K562 (cell line): ENCODE measurements around the gene USP35. TPM values are rescaled to one million over a fixed set of nuclear protein-coding genes. Genes with fewer than 3 reads are reported as not detected.

Source experiments
- MCM7 ChIP-seq, 2 experiments: fragments of 450-650 bp; IDR thresholded peaks; 2 replicates each; pipeline ENCODE4 v1.6.1; 2016 to 2018
- PTRF ChIP-seq: fragments of 450-650 bp; IDR thresholded peaks from 2 replicates; pipeline ENCODE4 v1.6.1; 2016; ENCODE audit warnings: mild to moderate bottlenecking, missing genetic modification characterization, missing compliant biosample characterization
- RAD21 ChIP-seq, 2 experiments: fragments of 250-450 bp in 1 of 2; fragments of 450-650 bp in 1 of 2; sonication (Bioruptor Pico) in 1 of 2; formaldehyde crosslinking in 1 of 2; IDR thresholded peaks in 1 of 2; conservative IDR thresholded peaks in 1 of 2; 2 replicates each; pipeline versions ENCODE4 v1.4.0 to v1.8.0; 2020 to 2022; ENCODE audit warnings: mild to moderate bottlenecking in 2 of 2, moderate library complexity in 1 of 2
- ZNF695 ChIP-seq: fragments of 450-650 bp; formaldehyde crosslinking; IDR thresholded peaks from 2 replicates; pipeline ENCODE4 v1.4.0; 2020; ENCODE audit warnings: mild to moderate bottlenecking, moderate library complexity
- polyA plus RNA-seq, 8 experiments: library from polyadenylated mRNA; depleted of rRNA in 4 of 8; stranded (reverse) in 5 of 8; unstranded in 3 of 8; fragments of >200 nt; fragmentation: Nextera tagmentation in 2 of 8; fragmentation: Illumina TruSeq in 1 of 8; extraction: Ambion mirVana in 2 of 8; extraction: Trizol in 1 of 8; gene quantifications; 2 replicates each; pipeline versions ENCODE4 v1.2.1 to v1.2.3, GENCODE V29; 2011 to 2014; ENCODE audit warnings: inconsistent platforms in 1 of 8, missing spikeins in 1 of 8
- total RNA-seq, 7 experiments: library from RNA; depleted of rRNA in 6 of 7; stranded (reverse); fragments of >200 nt in 6 of 7; fragmentation: Illumina TruSeq in 2 of 7; extraction: Trizol in 2 of 7; gene quantifications; 2 replicates each; pipeline versions ENCODE4 v1.2.1 to v1.2.3, GENCODE V29; 2011 to 2021; ENCODE audit warnings: low replicate concordance in 1 of 7
- TF ChIP-seq, protein P1 (sequence below): fragments of 200-800 bp; sonication (Bioruptor generic); IDR thresholded peaks from 2 replicates; pipeline ENCODE4 v1.6.1; 2017; ENCODE audit warnings: missing genetic modification characterization, missing compliant biosample characterization
- TF ChIP-seq, protein P2 (sequence below), 3 experiments: fragments of 200-800 bp in 1 of 3; fragments of 250-450 bp in 1 of 3; fragments of 450-650 bp in 1 of 3; sonication (Bioruptor Pico) in 1 of 3; sonication (Bioruptor generic) in 1 of 3; formaldehyde crosslinking in 1 of 3; IDR thresholded peaks; 2 replicates each; pipeline versions ENCODE4 v1.6.1 to v1.8.0; 2016 to 2022; ENCODE audit warnings: mild to moderate bottlenecking in 2 of 3, missing genetic modification characterization in 2 of 3, missing compliant biosample characterization in 1 of 3, moderate library complexity in 1 of 3
- TF ChIP-seq, protein P3 (sequence below): fragments of 450-650 bp; IDR thresholded peaks from 2 replicates; pipeline ENCODE4 v1.6.1; 2017; ENCODE audit warnings: antibody characterized with exemption, mild to moderate bottlenecking
- TF ChIP-seq, protein P4 (sequence below), 2 experiments: fragments of 450-650 bp in 1 of 2; sonication (generic) in 1 of 2; formaldehyde crosslinking; conservative IDR thresholded peaks; 2 replicates each; pipeline versions ENCODE4 v1.4.0 to v1.8.1; 2020 to 2022; ENCODE audit warnings: mild to moderate bottlenecking in 1 of 2, missing genetic modification reagents in 1 of 2

Gene USP35
- total and polyA plus RNA-seq, 9 of the 15 experiments (the other 6 are each of a cell fraction or from before 2014, with no cell fraction given), result 0.01 to 4.8 (median 3.6) TPM

DNA sequence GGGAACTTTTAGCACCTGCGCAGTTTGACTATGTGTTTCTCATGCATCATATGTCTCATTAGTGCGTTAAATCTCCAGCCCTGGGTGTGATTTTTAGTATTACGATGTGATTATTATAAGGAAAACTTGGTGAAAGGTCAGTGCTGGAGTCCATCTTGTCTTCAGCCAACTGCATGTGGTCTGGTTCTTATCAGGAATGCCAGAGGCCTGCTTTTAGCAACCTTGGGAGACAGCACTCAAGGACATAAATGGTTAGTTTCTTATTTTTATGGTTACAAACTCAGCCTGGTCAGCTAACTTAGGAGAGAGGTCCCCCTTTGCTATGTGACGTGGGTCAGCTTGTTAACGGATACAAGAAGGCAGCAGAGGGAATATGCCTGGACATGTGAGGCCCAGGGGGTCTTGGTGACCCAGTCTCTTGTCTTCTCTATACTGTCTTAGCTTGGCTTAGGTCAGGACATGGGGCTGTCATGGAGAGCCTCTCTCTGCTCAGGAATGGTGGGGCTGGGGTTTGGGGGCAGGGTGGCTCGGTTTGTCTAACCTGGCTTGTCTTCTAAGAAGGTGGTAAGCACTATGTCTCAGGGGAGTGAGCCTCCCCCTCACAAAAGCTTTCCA, 21.8 kb upstream of the USP35 start (continued):
- TF ChIP-seq, protein P1, sequence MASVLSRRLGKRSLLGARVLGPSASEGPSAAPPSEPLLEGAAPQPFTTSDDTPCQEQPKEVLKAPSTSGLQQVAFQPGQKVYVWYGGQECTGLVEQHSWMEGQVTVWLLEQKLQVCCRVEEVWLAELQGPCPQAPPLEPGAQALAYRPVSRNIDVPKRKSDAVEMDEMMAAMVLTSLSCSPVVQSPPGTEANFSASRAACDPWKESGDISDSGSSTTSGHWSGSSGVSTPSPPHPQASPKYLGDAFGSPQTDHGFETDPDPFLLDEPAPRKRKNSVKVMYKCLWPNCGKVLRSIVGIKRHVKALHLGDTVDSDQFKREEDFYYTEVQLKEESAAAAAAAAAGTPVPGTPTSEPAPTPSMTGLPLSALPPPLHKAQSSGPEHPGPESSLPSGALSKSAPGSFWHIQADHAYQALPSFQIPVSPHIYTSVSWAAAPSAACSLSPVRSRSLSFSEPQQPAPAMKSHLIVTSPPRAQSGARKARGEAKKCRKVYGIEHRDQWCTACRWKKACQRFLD (CRISPR knock-in tag), result peak; percentile 67; the same call in 1 of the 2 replicates
- TF ChIP-seq MCM7 (IDR thresholded peaks at IDR 0.05) (no peak), PTRF (tag) (0 out of 2 replicates have a peak, but pooled peaks have one; percentile 23), ZNF695 (CRISPR knock-in tag) (no peak), RAD21 (CRISPR knock-in tag; conservative IDR thresholded peaks at IDR 0.05 in 1 of 2, IDR thresholded peaks at IDR 0.05 in 1 of 2) (no peak)
- TF ChIP-seq, protein P2, sequence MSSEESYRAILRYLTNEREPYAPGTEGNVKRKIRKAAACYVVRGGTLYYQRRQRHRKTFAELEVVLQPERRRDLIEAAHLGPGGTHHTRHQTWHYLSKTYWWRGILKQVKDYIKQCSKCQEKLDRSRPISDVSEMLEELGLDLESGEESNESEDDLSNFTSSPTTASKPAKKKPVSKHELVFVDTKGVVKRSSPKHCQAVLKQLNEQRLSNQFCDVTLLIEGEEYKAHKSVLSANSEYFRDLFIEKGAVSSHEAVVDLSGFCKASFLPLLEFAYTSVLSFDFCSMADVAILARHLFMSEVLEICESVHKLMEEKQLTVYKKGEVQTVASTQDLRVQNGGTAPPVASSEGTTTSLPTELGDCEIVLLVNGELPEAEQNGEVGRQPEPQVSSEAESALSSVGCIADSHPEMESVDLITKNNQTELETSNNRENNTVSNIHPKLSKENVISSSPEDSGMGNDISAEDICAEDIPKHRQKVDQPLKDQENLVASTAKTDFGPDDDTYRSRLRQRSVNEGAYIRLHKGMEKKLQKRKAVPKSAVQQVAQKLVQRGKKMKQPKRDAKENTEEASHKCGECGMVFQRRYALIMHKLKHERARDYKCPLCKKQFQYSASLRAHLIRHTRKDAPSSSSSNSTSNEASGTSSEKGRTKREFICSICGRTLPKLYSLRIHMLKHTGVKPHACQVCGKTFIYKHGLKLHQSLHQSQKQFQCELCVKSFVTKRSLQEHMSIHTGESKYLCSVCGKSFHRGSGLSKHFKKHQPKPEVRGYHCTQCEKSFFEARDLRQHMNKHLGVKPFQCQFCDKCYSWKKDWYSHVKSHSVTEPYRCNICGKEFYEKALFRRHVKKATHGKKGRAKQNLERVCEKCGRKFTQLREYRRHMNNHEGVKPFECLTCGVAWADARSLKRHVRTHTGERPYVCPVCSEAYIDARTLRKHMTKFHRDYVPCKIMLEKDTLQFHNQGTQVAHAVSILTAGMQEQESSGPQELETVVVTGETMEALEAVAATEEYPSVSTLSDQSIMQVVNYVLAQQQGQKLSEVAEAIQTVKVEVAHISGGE (CRISPR knock-in tag; IDR thresholded peaks at IDR 0.05), result peak in 1 of 3 experiments; percentile 54; a peak in 1 of 6 replicates
- TF ChIP-seq, protein P3, sequence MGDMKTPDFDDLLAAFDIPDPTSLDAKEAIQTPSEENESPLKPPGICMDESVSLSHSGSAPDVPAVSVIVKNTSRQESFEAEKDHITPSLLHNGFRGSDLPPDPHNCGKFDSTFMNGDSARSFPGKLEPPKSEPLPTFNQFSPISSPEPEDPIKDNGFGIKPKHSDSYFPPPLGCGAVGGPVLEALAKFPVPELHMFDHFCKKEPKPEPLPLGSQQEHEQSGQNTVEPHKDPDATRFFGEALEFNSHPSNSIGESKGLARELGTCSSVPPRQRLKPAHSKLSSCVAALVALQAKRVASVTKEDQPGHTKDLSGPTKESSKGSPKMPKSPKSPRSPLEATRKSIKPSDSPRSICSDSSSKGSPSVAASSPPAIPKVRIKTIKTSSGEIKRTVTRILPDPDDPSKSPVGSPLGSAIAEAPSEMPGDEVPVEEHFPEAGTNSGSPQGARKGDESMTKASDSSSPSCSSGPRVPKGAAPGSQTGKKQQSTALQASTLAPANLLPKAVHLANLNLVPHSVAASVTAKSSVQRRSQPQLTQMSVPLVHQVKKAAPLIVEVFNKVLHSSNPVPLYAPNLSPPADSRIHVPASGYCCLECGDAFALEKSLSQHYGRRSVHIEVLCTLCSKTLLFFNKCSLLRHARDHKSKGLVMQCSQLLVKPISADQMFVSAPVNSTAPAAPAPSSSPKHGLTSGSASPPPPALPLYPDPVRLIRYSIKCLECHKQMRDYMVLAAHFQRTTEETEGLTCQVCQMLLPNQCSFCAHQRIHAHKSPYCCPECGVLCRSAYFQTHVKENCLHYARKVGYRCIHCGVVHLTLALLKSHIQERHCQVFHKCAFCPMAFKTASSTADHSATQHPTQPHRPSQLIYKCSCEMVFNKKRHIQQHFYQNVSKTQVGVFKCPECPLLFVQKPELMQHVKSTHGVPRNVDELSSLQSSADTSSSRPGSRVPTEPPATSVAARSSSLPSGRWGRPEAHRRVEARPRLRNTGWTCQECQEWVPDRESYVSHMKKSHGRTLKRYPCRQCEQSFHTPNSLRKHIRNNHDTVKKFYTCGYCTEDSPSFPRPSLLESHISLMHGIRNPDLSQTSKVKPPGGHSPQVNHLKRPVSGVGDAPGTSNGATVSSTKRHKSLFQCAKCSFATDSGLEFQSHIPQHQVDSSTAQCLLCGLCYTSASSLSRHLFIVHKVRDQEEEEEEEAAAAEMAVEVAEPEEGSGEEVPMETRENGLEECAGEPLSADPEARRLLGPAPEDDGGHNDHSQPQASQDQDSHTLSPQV, result peak; percentile 95
- TF ChIP-seq, protein P4, sequence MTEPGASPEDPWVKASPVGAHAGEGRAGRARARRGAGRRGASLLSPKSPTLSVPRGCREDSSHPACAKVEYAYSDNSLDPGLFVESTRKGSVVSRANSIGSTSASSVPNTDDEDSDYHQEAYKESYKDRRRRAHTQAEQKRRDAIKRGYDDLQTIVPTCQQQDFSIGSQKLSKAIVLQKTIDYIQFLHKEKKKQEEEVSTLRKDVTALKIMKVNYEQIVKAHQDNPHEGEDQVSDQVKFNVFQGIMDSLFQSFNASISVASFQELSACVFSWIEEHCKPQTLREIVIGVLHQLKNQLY (CRISPR knock-in tag; conservative IDR thresholded peaks at IDR 0.05), result no peak
